Neutrophil (primary cell): ENCODE measurements around the gene C1orf232.
A peak's percentile ranks its signal among the peaks of the same experiment; 100 is the strongest.

Experiments used
- H3K27ac ChIP-seq: fragments of 200-600 bp; sonication (generic); 2 replicates; pipeline ENCODE4 v1.5.1; 2016; ENCODE audit warnings: mild to moderate bottlenecking, moderate library complexity
- H3K27me3 ChIP-seq: fragments of 200-600 bp; sonication (generic); 2 replicates; pipeline ENCODE4 v1.6.0; 2016; ENCODE audit warnings: mild to moderate bottlenecking
- H3K36me3 ChIP-seq: fragments of 200-600 bp; sonication (generic); 2 replicates; pipeline ENCODE4 v1.5.1; 2017
- H3K4me1 ChIP-seq, 2 experiments: fragments of 200-600 bp in 1 of 2; sonication (generic) in 1 of 2; 1 replicate in 1 of 2; 2 replicates in 1 of 2; pipeline versions ENCODE4 v1.5.1 to v1.6.1; 2013 to 2016; ENCODE audit warnings: low read depth in 1 of 2, low read length in 1 of 2, mild to moderate bottlenecking in 1 of 2, moderate library complexity in 1 of 2; ENCODE audit not compliant: control insufficient read depth in 1 of 2, insufficient read depth in 1 of 2
- H3K4me3 ChIP-seq, 2 experiments: fragments of 200-600 bp in 1 of 2; sonication (generic) in 1 of 2; 1 replicate in 1 of 2; 2 replicates in 1 of 2; pipeline ENCODE4 v1.5.1; 2013 to 2016; ENCODE audit warnings: low read depth in 1 of 2, low read length in 1 of 2, mild to moderate bottlenecking in 1 of 2, moderate library complexity in 1 of 2
- H3K9me3 ChIP-seq: fragments of 200-600 bp; sonication (generic); 2 replicates; pipeline ENCODE4 v1.5.1; 2016
- CTCF ChIP-seq: fragments of 200-600 bp; sonication (generic); IDR thresholded peaks from 2 replicates; pipeline ENCODE4 v1.5.1; 2016; ENCODE audit warnings: antibody characterized with exemption

The C1orf232 gene

GRCh38 chr1:26130695-26131094 lies 38.1 kb downstream of the C1orf232 start:
- H3K27me3 ChIP-seq = no peaks in the 10 kb centered on the region
- H3K4me3 ChIP-seq = no peak overlapping the region
- TF ChIP-seq CTCF = no peak
- H3K27ac ChIP-seq = no peak overlapping the region
- peaks cover 29 to 30% of the 10 kb centered on the region in 2 experiments for H3K4me1 ChIP-seq
- H3K9me3 ChIP-seq = no peaks in the 10 kb centered on the region
- H3K36me3 ChIP-seq = no peaks in the 10 kb centered on the region

GRCh38 chr1:26129778-26130177 lies 39.0 kb downstream of the C1orf232 start:
- Histone ChIP-seq H3K36me3 (no peaks in the 10 kb centered on the region), H3K27me3 (no peaks in the 10 kb centered on the region), H3K9me3 (no peaks in the 10 kb centered on the region), H3K27ac (no peak overlapping the region), H3K4me3 (no peak overlapping the region), H3K4me1 (peaks cover 39% of the 10 kb centered on the region in 2 experiments)
- TF ChIP-seq CTCF = no peak

GRCh38 chr1:26127235-26128163 lies 41.3 kb downstream of the C1orf232 start:
- H3K27ac ChIP-seq = peak overlapping the region; percentile 85
- no peaks in the 10 kb centered on the region for H3K36me3 ChIP-seq
- H3K4me3 ChIP-seq = peak overlapping the region; percentile 48 to 50
- peaks cover 61 to 62% of the 10 kb centered on the region in 2 experiments for H3K4me1 ChIP-seq
- H3K27me3 ChIP-seq = no peaks in the 10 kb centered on the region
- no peaks in the 10 kb centered on the region for H3K9me3 ChIP-seq
- no peak for TF ChIP-seq CTCF

- no peaks in the 10 kb centered on the region for H3K27me3 ChIP-seq
- peak overlapping the region; percentile 48 to 50 for H3K4me3 ChIP-seq
- peaks cover 71 to 72% of the 10 kb centered on the region in 2 experiments for H3K4me1 ChIP-seq
- H3K36me3 ChIP-seq = no peaks in the 10 kb centered on the region
- no peaks in the 10 kb centered on the region for H3K9me3 ChIP-seq
- TF ChIP-seq CTCF = no peak
- peak overlapping the region; percentile 85 for H3K27ac ChIP-seq
Observed at GRCh38 chr1:26126321-26127084, 42.3 kb downstream of the C1orf232 start.

GRCh38 chr1:26125946-26126320 lies 42.8 kb downstream of the C1orf232 start:
- TF ChIP-seq CTCF = no peak
- no peaks in the 10 kb centered on the region for H3K27me3 ChIP-seq
- H3K4me1 ChIP-seq = peaks cover 77 to 78% of the 10 kb centered on the region in 2 experiments
- peak overlapping the region; percentile 85 for H3K27ac ChIP-seq
- no peaks in the 10 kb centered on the region for H3K36me3 ChIP-seq
- no peaks in the 10 kb centered on the region for H3K9me3 ChIP-seq
- H3K4me3 ChIP-seq = peak overlapping the region; percentile 48 to 50
